ENCODE results near the gene MAPK11.

The MAPK11 gene
- total RNA-seq: 0.52 to 7.1 (median 1.1) reads per million in 18 experiments

DNA sequence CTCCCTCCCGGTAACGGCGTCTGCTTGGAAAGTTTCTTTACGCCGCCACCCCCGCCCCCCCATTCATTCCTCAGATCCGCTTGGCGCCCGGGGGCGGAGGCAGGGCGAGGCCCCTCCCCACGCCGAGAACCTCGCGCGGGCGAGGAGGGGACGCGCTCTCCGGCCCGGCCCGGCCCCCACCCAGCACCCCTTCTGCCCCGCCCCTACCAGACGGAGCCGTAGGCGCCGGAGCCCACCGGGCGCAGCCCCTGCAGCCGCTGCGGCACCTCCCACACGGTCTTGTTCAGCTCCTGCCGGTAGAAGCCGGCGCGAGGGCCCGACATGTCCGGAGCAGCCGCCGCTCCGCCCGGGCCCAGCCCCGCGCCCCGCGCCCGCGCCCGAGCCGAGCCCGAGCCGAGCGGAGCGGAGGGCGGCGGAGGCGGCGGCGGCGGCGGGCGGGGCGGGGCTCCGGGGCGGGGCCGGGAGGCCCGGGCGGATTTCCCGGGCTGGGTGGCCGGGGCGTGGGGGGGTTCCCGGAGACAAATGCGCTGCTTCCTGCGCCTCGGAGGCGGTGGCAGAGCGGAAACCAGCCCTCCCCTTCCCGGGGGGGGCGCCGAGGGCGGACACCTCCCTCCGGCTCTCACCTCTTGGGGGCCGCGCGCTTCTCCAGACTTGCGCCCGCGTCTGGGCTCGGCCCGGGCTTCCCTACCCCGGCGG is at the start of gene MAPK11:
Gene MAPK11, minus strand, starts transcription at position 411 of the 696 bp plus-strand sequence. Its CDS starts 88 bp downstream, at position 323.
- no peak for DNase-seq

DNA sequence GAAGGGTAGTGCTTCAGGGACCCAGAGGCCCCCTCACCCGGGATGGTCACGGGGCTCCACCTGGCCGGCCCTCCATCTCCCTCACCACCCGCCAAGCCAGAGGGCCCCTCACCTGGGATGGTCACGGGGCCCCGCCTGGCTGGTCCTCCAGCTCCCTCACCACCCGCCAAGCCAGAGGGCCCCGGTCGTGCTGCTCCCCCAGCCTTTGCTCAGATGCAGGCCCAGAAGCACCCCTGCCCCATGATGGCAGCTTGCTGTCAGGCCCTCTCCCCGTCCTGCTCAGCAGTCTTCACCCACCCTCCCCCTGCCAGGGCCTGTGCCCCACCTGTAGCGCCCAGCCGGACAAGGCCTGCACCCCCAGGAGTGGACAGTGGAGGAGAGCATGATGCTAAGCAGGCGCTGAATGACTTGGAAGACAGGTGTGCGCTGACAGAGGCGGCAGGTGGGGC is 49.3 kb upstream of the MAPK11 start:
- DNase-seq: no peak

DNA sequence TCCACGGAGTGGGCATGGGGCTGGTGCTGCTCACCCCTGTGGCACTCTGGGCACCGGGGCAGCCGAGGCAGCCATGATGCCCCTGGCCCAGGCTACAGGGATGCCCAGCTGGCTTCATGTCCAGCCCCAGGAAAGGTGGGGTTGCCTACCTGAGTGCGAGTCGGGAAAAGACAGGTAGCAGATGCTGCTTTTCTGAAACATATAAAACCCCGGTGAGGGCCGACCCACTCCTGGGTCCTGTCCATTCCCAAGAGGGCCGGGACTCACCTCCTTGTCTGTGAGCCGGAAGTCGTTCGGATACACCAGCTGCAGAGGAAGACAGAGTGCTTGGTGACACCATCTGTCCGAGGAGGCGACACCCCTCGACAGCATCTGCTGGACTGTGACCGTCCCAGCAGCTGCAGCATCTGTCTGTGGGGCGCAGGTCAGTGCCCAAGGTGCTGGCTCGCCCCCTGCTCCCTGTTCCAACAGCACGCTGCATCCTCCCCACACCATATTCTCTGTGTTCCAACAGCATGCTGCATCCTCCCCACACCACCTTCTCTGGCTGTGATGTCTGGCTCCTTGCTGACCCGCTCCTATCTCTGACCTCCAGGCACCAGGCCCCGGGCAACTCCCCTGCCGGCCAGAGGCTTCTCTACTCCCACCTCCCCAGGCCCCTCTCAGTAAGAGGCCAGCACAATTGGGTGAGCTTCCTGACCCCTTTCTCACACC is 48.7 kb upstream of the MAPK11 start:
- no peak for DNase-seq

DNA sequence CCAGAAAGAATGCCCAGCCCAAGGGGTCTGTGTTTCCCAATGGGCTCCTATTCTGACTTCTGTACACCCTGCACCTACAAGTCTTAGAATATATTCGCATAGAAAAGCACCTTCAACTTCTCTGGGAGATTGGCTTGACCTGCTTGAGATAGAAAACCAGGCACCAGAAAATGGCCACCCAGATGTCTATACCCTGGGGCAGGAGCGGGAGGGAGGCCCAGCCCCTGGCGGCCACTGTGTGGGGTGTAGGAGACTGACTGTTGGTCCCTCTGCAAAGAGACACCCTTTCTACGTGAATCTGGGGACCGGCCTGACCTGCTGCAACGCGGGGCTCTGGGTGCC is 48.1 kb upstream of the MAPK11 start:
- no peak for DNase-seq

DNA sequence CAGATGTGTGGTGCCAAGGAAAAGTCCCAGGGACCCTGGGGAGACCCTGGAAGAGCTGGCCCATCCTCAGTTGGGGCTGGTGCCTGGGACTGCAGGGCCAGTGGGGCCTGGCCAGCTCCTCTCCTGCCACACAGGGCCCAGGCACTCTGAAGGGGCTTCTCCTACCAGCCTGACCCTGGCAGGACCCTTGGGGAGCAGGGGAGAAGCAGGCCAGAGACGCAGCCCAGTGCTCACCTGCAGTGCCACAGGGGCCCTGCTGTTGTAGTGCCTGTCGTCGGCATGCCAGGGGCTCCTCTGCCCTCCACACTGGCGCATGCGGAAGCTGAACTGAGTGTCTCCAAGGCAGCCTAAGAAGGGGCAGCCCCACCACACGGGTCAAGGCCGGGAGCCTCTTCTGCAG is 47.5 kb upstream of the MAPK11 start:
- no peak for DNase-seq

DNA sequence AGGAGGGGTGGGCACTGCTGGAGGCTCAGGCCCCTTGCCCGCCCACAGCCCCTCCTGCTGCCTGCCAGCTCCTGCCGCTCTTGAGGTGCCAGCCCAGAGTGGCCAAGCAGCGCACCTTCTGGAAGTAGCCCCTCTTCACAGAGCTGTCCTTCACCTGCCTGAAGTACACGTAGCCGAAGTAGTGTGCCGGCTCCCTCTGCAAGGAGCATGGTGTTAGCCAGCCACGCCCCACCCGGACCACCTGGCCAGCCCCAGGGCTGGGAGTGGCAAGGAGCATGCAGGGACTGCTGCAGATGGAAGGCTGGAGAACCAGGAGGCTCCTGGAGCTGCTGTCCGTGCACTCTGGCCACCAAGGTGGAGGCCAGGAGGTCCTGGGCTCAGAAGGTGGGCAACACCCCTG is 47.0 kb upstream of the MAPK11 start:
- no peak for DNase-seq

DNA sequence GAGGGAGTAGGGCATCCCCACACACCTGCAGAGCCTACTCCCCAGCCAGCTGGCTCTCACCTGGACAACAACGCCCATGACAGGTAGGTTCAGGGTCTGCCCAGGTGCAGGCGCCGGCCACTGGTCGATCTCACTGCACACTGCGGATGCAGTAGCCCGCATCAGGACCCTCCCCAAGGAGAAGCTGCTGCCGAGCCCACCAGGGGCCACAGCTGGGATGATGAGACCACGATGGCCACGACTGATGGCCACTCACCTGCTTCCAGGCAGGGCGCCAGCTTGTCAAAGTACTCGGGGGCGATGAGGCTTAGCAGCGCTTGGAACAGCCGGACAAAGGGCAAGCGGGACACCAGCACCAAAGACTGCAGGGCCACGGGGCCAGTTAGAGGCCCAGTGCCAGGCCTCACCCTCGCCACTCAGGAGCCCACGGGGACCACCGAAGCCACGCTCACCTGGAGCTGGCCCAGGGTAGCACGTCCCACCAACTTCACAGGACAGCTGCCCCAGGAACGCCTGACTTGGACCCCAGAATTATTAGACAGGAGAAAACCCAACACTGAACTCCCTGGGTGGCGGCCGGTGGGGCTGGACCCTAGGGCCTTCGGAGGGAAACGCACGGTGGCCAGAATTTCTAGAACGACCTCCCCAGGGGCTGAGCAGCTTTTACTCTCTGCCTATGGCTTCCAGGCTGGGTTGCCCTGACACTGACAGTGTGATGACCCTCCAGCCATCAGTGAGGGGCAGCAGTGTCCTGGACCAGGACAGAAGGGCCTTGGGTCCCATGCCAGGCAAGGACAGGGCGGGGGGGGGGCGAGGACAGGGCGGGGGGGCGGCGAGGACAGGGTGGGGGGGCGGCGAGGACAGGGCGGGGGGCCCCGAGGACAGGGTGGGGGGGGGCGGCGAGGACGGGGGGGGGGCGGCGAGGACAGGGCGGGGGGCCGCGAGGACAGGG is 46.2 kb upstream of the MAPK11 start:
- DNase-seq: no peak

DNA sequence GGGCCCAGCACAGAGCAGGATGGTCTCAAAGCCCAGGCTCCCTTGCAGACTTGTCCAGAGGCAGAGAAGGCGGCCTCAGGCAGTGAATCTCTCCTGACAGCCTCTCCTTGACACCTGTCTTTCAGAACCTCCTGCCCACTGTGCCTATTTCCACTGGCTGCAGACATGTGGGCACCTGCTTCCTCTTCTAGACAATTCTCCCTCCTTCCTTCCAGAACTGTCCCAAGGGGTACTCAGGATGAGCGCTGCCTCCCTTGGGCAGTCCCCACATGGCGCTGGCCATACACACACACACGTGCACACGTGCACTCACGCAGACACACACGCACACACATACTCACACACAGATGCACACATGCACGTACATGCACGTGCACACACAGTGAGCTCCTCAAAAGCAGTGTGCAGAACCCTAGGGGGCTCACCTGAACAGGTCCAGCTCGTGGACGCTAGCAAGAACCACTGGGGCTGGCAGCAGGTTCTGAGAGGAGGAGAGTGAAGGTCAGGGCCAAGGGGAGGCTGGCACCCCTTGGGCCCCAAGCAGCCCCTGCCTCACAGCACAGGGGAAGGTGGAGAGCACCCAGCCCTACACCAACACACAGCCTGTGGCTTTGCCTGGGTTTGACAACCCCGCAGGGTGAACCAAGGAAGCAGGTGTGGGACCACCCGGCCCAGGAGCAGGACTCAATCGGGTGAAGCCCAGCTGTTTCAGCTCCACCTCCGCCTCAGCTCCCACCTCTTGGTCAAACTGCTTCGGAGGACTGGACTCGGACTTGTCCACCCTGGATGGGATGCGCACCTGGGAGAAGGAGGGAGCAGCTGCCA is 45.3 kb upstream of the MAPK11 start:
- no peak for DNase-seq

DNA sequence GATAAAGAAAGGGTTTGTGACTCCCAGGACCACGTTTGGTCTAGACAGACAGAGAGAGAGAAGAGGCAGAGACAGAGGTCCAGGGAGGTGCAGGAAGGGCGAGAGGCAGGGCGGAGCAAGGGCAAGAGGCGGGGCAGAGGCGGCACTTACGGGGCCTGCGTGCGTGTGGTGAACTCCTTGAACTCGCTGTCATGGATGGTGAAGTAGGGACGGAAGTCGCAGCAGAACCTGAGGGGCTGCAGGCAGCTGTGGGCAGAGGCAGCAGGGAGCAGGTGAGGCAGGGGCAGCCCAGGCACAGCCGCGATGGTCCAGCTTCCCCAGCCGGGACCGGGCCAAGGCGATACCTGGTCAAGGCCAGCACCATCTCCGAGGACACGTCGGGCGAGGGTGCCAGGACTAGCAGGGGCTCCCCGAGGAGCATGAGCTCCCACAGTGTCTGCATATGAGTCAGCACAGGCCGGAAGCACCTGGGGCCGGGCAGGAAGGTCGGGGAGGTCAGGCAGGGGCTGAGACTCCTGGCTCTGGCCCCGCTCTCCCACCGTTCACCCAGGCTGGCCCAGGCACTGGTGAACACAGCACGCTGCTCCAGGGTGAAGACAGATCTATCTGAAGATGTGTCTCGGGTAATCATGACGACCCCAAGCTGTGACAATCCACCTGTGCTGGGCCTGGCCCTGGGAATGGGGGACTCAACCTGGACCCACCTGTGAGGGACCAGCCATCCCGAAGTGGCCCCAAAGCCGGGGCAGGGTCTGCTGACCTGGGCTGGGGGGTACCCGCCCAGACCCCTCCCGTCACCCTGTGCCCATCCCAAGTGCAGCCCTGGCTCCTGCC is 44.5 kb upstream of the MAPK11 start:
- peak; percentile 61 to 69 for DNase-seq

DNA sequence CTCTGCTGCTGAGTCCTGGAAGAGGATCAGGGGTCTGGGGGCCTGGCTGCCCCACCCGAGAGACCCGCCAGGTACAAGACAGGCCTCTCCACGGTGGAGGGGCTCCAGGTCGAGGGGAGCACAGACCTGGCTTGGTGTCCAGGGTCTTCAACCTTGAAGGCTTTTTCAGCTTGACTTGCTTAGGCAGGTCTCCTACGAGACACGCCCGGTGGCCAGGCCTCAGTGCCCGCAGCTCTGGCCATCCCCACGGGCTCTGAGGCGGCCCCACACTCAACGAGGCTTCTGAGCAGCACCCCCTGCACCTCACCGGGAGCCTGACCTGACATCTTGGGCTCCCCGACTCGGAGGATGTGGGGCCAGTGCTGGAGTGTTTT is 43.9 kb upstream of the MAPK11 start:
- no peak for DNase-seq

DNA sequence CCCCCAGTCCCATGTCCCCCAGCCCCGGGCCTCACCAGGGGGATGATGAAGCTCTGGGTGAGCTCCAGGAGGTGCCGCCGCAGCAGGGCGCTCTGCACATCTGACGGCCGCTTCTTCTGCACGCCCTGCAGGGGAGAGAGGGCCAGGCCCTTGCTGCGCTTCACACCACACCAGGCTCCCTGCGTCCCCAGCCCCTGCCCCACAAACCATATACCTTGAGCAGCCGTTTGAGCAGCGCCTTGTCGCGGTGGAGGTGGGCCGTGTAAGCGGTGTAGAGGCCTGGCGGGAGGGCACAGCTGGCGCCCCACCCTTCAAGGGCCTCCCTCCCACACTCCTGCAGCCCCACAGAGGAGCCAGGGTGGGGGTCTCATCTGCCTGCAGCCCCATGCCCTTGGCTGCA is 43.4 kb upstream of the MAPK11 start:
- DNase-seq: no peak

DNA sequence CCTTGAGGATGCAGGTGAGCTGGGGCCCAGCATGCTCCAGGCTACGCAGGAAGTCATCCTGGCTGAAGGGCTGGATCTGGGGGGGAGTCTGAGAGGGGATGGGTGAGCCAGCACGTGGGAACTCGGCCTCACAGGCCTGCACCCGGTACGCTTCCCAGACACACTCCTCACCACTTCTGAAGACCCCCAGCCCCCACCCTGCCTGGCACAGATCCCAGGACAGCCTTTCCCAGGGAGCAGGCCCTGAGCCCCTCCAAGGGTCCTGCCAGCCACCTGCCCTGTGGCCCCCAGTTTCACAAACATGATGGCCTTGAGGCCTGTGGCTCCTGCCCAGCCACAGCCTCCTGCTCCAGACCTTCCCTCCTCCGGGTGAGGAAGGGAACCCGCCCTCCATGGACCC is 42.8 kb upstream of the MAPK11 start:
- DNase-seq: no peak

DNA sequence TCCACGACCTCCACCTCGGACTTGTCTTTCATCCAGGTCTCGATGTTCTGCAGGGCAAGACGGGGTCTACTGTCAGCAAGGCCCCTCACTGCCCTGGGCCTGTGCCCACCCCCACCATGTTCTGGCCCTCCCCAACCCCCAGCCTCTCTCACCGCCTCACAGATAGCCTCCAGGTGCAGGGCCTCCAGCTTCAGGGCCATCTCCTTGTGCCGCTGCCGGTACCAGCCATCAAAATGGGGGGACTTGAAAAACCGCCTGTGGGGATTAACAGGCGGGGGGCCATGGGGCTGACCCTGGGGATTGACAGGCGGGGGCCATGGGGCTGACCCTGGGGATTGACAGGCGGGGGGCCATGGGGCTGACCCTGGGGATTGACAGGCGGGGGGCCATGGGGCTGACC is 42.2 kb upstream of the MAPK11 start:
- DNase-seq: no peak

DNA sequence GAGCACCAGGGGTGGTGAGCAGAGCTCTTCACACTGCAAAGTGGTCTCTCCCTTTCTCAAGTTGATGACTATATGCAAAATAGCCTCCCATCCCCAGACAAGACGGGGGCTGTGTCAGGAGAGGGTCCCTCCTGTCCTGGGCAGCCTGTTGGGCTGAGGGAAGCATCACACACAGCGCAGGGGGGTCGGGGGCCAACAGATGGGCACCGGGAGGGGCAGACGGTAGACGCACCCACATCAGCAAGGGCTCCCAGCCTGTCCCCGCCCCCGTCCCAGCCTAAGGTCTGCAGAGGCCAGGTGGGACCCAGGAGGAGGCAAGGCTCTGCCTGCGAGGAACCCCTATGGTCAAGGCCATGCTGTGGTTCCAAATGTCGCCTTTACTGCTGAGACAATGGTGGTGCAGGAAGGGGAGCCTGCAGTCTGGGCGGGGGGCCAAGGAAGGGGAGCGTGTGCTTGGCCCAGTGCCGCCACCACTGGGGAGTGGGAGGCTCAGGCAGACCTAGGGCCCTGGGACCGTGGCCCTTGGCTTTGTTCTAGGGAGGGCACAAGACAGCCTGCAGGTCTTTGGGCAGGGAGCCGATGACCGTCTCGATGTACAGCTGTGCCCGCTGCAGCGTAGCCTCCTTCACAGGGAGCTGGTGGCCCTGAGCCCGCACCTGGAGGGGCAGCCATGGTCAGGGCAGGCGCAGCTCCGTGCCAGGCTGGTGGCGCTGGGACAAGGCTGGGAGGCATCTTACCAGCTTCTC is 41.6 kb upstream of the MAPK11 start:
- DNase-seq: no peak

DNA sequence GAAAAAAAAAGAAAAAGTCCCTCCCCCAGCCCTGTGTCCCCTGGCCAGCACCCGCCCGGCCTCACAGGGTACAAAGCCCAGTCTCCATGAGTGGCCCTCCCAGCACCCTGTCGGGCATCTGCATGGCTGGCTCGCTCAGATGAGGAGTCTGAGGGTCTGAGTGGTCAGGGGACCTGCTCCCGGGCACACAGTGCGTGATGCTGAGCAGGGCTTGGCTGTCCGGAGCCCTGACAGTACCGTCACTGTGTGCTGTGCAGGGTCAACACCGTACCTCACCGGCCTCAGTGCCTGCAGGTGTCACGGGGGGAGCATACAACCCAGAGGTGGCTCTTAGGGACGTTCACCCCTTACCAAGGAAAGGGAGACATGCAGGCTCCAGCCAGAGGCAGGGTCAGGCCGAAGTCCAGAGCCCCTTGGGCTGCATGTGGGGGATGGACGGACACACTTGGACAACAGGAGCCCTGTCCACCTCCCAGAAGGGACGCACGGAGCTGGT is 40.8 kb upstream of the MAPK11 start:
- DNase-seq: no peak

DNA sequence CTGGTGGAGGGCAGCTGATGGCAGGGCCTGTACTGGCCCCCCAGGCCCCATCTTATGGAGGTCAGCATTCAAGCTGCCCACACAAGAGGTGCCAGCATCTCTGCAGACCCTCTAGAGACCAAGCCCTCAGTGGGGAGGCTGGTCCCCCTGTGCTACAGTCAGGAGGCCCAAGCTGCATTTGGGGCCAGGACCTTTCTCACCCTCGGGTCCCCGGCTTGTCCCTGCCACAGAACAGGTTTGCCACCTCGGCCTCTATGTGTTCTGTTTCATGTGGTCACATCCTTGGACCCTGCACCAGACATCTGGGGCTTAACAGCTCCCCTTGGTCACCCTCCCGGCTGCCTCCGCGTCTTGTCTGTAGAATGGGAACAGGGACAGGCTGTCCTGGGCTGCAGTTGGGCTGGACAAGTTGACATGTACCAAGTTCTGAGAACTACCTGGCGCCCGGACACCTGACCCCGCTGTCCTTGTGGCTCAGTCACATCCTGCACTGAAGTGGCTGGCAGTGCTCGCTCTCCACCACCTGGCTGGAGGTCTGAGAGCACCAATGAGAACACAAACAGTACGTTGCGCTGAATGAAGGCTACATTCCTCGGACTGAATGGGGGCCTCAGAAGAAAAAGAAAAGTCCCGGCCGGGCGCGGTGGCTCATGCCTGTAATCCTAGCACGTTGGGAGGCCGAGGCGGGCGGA is 40.0 kb upstream of the MAPK11 start:
- DNase-seq: no peak

DNA sequence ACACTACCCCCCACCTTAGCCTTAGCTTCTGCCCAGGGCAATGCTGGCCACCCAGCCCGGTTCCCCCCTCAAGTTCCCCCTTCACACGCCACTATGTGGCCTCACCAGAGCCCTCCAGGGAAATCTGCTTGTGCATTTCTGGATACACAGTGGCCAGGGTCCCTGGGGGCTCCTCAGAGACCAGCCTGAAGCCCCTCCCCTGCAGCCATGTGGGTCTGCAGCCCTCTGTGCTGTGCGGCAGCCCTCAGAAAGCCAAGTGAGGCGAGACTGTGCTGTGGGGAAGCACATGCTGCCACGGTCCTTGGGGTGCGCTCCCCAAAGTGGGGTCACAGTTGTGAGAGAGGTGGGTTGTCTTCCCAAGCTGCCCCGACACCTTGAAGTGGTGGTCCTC is 39.4 kb upstream of the MAPK11 start:
- no peak for DNase-seq

DNA sequence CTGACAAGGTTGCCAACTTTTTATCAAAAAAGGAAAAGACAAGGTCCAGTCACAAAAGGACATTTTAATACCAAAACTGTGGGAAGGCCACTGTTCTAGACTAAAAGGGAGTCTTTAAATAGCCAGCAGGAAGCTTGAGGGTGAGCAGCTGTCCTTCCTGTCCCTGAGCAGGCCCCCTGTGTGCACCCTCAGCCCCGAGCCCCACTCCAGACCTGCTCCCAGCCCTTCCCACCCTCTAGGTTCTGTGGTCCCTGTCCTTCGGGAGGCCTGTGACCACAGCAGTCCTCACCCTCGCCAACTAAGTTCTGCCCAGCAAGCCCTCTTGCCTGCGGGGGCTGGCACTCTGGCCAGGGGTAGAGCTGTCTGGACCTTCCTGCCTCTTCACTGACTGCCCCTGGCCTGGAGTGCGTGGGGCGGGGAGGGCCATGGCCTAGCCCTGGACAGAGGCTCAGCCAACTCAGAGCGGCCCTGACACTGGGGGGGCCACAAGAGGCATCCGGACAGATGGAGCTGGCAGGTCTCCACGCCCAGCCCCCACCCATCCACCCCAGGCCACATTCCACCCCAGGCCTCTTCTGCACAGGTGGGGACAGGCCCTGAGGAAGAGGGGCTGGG is 38.9 kb upstream of the MAPK11 start:
- DNase-seq: peak in 1 of 2 donors; percentile 35

DNA sequence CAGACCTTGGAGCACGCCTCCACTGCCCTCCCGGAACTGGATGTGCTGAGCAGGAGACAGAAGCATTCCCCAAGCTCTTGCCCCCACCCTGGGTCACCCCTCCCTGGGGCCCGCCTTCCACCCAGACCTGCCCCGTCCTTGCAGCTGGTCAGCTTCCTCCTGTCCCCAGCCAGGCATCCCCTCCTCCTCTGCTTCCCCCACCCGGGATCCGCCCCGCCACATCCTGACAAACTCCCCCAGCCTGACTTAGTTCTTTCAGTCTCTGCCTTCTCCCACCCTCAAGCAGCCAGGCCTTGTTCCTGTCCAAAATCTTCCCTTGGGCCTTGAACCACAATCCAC is 38.4 kb upstream of the MAPK11 start:
- DNase-seq: peak; percentile 86 to 94

Measured in inflammatory macrophage (primary cell).